LoVo (cell line): ENCODE data around the gene CRACDL.
"Not testable (repeated sequence)": the region's sequence is repeated elsewhere in the genome, so short reads cannot be mapped to it uniquely, and the experiment has no call there.

Source experiments
- DNase-seq: peaks from one replicate; pipeline ENCODE4 v3.0.0-alpha.2; 2016; ENCODE audit warnings: low spot score

CRACDL gene

DNA sequence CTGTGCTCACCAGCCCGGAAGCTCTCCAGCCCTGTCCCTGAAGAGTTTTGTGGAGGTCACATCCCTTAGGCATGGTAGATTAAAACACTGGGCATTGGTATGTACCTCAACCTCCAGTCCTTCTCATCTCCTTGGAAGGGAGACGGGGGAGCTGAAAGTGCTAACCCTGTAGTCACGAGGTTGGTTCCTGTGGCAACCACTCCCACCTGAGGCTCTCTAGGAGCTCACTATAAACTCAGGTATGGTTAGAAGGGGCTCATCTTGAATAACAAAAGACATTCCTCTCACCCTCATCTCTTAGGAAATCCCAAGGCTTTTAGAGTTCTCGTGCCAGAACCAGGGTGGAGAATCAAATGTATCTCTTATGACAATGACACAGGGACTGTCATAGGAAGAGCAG, 162.1 kb downstream of the CRACDL start:
- DNase-seq = no peak

DNA sequence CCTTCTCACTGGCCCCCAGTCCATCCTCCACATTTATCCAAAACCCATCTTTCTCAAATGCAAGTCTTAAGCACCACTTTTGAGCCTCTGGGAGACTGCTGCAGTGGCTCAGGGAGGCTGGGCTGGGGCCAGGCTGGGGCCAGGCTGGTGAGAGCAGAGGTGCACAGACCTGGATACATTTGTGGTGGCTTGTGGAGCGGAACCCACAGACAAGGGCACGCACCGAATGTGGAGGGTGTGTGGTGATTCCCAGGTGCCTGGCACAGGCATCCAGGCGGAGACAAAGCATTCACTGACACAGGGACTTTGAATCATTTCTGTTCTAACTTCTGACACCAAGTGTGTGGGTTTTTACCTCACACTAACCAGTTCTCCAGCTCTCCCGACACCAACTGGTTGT, 162.9 kb downstream of the CRACDL start:
- no peak for DNase-seq

DNA sequence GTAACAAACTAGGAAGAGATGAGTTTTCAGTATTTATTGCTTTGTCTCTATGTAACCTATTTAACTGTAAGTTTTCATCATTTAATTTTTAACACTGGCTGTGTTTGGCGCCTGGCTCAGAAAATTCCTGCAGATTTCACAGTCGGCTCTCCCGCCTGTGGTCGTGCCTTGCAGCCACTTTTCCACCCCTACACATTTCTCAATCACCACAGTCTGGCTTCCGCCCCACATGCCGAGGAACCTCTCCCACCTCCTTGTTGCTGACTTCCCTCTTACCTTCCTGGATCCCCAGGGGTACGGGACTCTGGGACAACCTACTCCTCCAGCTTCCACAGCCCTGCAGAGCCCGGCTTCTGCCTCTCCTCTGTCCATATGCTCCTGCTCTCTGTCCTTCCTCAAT, 163.5 kb downstream of the CRACDL start:
- no peak for DNase-seq

GRCh38 chr2:98771721-98772524, 164.1 kb downstream of the CRACDL start:
- DNase-seq = no peak

DNA sequence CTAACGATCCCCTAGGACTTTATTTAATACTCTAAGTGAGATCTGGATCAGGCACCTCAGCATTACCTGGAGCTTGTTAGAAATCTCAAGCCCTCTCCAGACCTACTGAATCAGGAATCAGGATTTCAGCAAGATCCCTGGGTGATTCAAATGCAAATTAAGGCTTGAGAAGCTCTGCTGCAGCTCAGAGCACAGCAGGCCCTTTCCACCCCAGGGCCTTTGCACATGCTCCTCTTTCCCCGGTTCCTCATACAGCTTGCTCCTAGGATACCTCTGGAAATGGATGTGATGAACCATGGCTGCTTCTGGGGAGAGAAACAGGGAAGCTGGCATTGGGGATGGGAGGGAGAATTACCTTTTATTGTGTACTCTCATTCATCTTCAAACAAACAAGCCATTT, 164.8 kb downstream of the CRACDL start:
- no peak for DNase-seq

DNA sequence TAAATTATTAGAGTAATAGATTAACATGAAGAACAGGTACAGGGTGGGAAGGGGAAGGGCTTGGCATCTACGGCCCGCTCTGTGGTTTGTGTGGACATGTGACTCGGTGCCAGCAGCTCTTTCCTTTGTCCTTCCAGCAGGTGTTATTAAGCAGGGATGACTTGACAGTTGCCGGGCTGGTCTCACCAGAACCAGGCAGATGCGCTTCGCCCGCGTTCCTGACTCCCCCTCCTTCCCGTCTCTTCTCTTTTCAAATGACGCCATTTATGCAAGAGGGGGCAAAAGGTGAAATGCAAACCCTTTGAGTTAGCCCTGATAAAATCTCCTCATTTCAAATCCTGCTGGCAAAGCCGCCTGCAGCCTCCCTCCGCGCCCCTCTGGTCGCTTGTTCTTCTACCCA, 166.2 kb downstream of the CRACDL start:
- DNase-seq = no peak

- no peak for DNase-seq
Observed at GRCh38 chr2:98769114-98769476, 166.9 kb downstream of the CRACDL start.

GRCh38 chr2:98768384-98769113, 167.5 kb downstream of the CRACDL start:
- DNase-seq = no peak

DNA sequence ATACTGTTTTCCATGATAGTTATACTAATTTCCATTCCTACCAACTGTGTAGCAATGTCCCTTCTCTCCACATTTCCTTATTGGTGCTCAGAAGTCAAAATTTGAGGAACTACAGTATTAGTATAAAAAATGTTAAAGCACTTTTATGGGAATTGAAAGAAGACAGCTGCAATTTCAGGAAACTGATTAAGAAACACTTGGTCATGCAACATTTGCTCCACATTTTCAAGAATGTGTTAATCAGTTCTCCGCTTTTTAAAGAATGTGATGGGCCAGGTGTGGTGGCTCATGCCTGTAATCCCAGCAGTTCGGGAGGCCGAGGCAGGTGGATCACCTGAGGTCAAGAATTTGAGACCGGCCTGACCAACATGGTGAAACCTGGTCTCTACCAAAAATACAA, 171.5 kb downstream of the CRACDL start:
- DNase-seq = no peak

- DNase-seq = no peak
Observed at GRCh38 chr2:98763209-98763951, 172.6 kb downstream of the CRACDL start.

- no peak for DNase-seq
Observed at GRCh38 chr2:98761909-98762308, 174.1 kb downstream of the CRACDL start.

- no peak for DNase-seq
Observed at GRCh38 chr2:98761267-98761781, 174.7 kb downstream of the CRACDL start.

DNA sequence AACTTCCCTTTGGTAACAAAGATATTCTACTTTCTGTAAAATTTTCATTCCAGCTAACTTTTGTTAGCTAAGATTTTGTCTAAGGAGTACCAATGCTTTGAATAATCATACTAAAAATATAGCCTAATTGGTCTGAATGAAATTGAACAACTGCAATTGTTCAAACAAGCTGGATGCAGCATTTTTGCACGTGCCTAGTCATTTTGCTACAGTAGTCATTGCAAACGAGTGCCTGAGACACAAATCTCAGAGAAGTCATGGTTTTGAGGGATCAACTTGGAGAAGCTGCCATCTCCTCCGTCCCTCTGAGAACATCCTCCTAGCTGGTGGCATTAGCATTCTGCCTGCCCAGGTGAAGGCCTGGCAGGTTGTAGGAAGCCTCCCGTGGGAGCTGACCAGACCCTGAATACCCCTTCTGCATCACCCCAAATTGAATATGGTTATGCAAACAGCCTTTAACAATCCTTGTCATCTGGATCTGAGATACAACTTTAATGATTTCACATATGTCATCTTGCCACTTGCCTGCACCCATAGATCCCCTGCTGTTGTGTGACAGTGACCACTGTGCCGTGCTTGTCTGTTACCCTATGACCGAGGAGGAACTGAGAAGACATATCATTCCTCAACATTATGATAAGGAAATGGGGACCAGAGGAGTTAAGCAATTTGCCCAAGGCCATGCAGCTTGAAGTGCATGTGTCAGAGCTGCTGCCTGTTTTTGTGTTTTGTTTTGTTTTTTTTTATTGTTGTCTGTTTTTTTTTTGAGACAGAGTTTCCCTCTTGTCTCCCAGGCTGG, 176.0 kb downstream of the CRACDL start:
- no peak for DNase-seq

DNA sequence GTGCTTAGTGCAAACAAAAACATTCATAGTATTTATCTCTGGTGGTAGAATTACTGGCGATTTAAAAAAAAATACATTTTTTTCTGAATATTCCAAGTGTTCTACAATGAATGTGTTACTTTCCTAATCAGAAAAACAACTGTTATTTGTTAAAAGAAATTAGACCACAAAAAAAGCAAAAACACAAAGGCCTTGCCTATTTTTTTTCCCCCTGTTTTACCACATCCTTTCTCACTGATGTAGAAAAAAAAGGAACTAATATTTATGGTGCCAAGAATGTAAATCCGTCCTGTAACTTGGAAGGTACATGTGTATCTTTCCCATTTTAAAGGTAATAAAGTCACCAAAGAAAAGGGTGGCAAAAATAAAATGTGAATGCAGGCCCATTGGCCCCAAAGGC, 176.7 kb downstream of the CRACDL start:
- DNase-seq = no peak

DNA sequence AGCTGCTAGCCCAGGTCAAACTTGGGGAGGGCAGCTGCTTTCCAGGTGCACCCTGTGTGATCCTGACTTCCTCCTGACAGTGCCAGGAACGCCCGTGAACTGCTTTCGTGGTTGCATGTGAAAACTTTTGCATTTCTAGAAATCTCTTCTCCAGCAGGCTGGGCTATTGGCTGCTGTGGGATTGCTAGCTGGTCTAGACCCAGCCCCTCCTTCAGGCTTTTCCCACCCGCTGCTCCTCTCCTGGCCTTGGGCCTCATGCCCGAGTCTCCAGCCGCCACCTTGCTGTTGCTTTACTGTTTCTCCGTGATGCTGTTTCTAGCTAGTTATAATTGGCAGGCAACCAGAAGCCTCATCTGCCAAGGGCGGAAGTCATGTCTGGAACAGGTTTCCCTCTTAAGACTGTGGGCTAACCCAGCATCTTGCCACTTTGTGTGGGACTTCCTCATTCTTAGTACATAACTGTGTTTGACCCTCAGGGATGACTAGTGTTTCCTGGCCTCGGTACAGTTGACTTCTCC, 178.1 kb downstream of the CRACDL start:
- peak; percentile 75 for DNase-seq

GRCh38 chr2:98753801-98754200, 182.2 kb downstream of the CRACDL start:
- no peak for DNase-seq

GRCh38 chr2:98752711-98753110, 183.3 kb downstream of the CRACDL start:
- DNase-seq = not testable (repeated sequence)

DNA sequence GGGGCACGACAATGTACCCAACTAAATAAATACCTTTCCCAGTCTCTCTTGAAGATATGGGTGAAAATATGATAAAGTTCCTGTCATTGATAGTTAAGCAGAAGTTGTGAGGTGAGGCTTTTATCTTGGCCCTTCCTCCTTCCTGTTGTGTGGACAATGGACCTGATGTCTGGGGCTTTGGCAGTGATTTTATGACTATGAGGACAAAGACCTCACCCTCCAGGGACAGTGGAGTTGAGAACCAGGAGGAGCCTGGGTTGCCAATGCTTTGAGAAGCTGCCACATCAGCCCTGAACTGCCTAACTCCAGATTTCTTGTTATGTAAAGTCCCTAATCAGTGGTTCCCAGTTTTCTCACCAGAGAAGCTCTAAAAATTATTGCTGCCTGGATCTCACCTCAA, 184.3 kb downstream of the CRACDL start:
- DNase-seq = no peak

DNA sequence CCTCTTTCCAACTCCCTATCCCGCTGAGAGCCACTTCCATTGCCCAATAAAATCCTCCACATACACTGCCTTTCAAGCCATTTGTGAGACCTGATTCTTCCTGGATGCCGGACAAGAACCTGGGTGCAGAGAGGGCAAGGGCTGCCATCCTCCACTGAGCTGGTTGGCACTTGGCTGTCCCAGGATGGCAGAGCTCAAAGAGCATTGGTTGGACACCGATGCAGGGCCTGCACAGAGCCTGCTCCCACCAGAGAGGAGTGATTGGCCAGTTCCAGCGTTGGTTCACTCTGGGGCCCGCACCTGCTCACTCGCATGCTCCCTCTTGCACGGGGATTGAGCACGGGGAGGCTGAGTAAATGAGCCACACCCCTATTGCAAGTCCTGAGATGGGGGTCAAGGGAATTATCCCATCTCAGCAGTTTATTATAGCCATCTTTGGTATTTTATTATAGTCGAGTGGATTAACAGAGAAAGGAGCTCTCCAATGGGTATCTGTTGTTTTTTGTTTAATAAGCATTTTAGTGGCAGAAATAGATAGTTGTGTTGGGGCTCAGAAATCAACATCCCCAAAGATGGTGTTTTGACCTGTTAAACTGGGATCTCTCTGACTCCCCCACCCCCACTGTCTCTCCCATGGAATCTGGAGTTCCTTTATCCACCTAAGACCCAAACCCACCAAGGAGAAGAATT, 185.3 kb downstream of the CRACDL start:
- no peak for DNase-seq

DNA sequence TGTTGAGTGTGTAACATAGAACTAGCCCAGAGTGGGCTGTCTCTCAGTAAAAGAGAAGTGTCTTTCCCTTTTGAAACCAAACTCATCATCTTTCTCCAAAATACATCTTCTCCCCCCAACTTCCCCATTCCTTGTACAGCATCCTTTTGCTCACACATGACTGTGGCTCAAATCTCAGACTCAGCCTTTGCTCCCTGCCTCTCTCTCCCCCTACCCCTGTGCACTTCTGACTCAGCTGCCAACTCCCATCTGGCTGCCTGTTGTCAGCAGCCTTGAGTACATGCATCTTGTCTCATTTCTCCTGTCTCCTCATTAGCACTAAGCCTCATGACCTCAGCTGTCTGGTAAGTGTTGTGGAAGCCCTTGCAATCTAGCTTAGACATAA, 187.0 kb downstream of the CRACDL start:
- no peak for DNase-seq
